ENCODE results near the gene EIF2D. TPM values are rescaled to one million over a fixed set of nuclear protein-coding genes. Genes with fewer than 3 reads are reported as not detected.

The EIF2D gene
- total and polyA plus RNA-seq, 9 of the 15 experiments (the other 6 are each of a cell fraction or from before 2014, with no cell fraction given): 81.1 to 138 (median 93.9) TPM

DNA sequence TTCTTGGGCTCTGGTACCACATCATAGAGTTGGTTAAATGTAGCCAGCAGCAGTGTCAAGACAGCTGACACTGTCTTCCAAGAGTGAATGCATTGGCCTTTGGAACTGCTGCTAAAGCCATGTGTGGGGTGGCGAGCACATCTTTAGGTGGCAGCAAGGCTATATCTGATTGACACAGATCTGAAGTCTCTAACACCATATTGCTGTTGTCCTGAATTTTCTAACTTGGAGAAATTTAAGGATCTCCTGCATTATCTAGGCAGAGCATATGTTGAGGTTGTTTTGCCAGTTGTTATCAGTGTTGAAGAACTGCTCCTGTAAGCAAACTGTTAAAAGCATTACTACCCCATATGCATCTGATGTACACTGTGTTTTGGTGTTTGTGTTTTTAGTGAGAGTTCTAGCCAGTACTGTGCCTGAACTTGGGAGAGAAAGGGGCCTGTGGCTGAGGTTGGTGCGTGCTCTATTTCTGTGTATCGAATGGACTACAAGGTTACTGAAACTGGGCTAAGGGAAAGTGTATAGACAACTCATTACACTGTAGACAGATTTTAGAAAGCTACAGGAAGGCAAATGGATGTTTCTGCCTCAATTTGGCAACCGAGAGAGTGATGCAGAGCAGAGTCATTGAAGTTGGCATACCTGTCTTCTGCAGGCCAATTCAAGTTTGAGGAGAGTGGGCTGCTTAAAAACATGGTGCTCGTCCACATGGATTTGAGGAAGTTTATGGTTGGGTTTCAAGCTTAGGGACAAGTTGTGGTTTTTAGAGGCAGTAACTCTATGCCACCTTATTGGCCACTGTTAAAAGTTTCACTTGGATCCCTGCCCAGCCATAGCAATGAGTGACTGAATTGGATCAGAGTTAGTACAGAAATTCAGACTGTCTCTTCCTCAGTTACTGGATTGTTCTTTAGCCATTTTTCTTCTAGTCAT is 40.0 kb upstream of the EIF2D start (continued):
- TF ChIP-seq, protein P1, sequence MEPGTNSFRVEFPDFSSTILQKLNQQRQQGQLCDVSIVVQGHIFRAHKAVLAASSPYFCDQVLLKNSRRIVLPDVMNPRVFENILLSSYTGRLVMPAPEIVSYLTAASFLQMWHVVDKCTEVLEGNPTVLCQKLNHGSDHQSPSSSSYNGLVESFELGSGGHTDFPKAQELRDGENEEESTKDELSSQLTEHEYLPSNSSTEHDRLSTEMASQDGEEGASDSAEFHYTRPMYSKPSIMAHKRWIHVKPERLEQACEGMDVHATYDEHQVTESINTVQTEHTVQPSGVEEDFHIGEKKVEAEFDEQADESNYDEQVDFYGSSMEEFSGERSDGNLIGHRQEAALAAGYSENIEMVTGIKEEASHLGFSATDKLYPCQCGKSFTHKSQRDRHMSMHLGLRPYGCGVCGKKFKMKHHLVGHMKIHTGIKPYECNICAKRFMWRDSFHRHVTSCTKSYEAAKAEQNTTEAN (CRISPR knock-in tag; IDR thresholded peaks at IDR 0.05): no peak
- TF ChIP-seq, protein P2, sequence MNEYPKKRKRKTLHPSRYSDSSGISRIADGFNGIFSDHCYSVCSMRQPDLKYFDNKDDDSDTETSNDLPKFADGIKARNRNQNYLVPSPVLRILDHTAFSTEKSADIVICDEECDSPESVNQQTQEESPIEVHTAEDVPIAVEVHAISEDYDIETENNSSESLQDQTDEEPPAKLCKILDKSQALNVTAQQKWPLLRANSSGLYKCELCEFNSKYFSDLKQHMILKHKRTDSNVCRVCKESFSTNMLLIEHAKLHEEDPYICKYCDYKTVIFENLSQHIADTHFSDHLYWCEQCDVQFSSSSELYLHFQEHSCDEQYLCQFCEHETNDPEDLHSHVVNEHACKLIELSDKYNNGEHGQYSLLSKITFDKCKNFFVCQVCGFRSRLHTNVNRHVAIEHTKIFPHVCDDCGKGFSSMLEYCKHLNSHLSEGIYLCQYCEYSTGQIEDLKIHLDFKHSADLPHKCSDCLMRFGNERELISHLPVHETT (CRISPR knock-in tag; conservative IDR thresholded peaks at IDR 0.05 in 1 of 2, IDR thresholded peaks at IDR 0.05 in 1 of 2): peak in 1 of 2 experiments; percentile 81; a peak in 1 of 4 replicates
- no peak for TF ChIP-seq KAT2B (IDR thresholded peaks at IDR 0.05; ENCODE audit: low read depth, low read length)
- TF ChIP-seq ZNF324 (CRISPR knock-in tag; IDR thresholded peaks at IDR 0.05): no peak
- no peak; the same call in 1 of the 2 replicates for TF ChIP-seq ZNF644 (tag; IDR thresholded peaks at IDR 0.05; ENCODE audit: low read depth)
- TF ChIP-seq, protein P3, sequence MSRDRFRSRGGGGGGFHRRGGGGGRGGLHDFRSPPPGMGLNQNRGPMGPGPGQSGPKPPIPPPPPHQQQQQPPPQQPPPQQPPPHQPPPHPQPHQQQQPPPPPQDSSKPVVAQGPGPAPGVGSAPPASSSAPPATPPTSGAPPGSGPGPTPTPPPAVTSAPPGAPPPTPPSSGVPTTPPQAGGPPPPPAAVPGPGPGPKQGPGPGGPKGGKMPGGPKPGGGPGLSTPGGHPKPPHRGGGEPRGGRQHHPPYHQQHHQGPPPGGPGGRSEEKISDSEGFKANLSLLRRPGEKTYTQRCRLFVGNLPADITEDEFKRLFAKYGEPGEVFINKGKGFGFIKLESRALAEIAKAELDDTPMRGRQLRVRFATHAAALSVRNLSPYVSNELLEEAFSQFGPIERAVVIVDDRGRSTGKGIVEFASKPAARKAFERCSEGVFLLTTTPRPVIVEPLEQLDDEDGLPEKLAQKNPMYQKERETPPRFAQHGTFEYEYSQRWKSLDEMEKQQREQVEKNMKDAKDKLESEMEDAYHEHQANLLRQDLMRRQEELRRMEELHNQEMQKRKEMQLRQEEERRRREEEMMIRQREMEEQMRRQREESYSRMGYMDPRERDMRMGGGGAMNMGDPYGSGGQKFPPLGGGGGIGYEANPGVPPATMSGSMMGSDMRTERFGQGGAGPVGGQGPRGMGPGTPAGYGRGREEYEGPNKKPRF (IDR thresholded peaks at IDR 0.05; ENCODE audit: low read depth, low read length): no peak
- peak; percentile 98 for TF ChIP-seq MTA2 (IDR thresholded peaks at IDR 0.05; ENCODE audit: low read depth)
- TF ChIP-seq, protein P4, sequence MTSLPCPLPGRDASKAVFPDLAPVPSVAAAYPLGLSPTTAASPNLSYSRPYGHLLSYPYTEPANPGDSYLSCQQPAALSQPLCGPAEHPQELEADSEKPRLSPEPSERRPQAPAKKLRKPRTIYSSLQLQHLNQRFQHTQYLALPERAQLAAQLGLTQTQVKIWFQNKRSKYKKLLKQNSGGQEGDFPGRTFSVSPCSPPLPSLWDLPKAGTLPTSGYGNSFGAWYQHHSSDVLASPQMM (CRISPR knock-in tag; IDR thresholded peaks at IDR 0.05): no peak
- peak; percentile 96 for TF ChIP-seq SOX6 (IDR thresholded peaks at IDR 0.05)
- TF ChIP-seq, protein P5, sequence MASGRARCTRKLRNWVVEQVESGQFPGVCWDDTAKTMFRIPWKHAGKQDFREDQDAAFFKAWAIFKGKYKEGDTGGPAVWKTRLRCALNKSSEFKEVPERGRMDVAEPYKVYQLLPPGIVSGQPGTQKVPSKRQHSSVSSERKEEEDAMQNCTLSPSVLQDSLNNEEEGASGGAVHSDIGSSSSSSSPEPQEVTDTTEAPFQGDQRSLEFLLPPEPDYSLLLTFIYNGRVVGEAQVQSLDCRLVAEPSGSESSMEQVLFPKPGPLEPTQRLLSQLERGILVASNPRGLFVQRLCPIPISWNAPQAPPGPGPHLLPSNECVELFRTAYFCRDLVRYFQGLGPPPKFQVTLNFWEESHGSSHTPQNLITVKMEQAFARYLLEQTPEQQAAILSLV (tag; IDR thresholded peaks at IDR 0.05): no peak; the same call in 1 of the 2 replicates
- no peak; the same call in 1 of the 2 replicates for TF ChIP-seq CBX5 (IDR thresholded peaks at IDR 0.05; ENCODE audit: borderline replicate concordance, low read depth)
- TF ChIP-seq, protein P6, sequence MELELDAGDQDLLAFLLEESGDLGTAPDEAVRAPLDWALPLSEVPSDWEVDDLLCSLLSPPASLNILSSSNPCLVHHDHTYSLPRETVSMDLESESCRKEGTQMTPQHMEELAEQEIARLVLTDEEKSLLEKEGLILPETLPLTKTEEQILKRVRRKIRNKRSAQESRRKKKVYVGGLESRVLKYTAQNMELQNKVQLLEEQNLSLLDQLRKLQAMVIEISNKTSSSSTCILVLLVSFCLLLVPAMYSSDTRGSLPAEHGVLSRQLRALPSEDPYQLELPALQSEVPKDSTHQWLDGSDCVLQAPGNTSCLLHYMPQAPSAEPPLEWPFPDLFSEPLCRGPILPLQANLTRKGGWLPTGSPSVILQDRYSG (tag; conservative IDR thresholded peaks at IDR 0.05; ENCODE audit: low read depth): peak; percentile 65; the same call in 1 of the 2 replicates
- no peak for TF ChIP-seq BRCA1 (IDR thresholded peaks at IDR 0.05)
- no peak for TF ChIP-seq BRCA1 (CRISPR knock-in tag; IDR thresholded peaks at IDR 0.05)
- TF ChIP-seq, protein P7, sequence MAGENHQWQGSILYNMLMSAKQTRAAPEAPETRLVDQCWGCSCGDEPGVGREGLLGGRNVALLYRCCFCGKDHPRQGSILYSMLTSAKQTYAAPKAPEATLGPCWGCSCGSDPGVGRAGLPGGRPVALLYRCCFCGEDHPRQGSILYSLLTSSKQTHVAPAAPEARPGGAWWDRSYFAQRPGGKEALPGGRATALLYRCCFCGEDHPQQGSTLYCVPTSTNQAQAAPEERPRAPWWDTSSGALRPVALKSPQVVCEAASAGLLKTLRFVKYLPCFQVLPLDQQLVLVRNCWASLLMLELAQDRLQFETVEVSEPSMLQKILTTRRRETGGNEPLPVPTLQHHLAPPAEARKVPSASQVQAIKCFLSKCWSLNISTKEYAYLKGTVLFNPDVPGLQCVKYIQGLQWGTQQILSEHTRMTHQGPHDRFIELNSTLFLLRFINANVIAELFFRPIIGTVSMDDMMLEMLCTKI (IDR thresholded peaks at IDR 0.05; ENCODE audit: partially characterized antibody): no peak
- TF ChIP-seq ZSCAN29 (IDR thresholded peaks at IDR 0.05): peak; percentile 66; the same call in 1 of the 2 replicates
- TF ChIP-seq CBX1 (IDR thresholded peaks at IDR 0.05; ENCODE audit: low read depth): no peak
- no peak for TF ChIP-seq ZNF217 (CRISPR knock-in tag; IDR thresholded peaks at IDR 0.05)
